Glomerular endothelial cell (primary cell): Measurements from ENCODE around the gene ATP8B3. TPM values are rescaled to one million over a fixed set of nuclear protein-coding genes. Genes with fewer than 3 reads are reported as not detected.
"Not testable (repeated sequence)": the region's sequence is repeated elsewhere in the genome, so short reads cannot be mapped to it uniquely, and the experiment has no call there.

Experiments used
- DNase-seq: peaks from one replicate; pipeline ENCODE4 v3.0.0-alpha.2; 2011; ENCODE audit warnings: low read depth, low spot score; ENCODE audit errors: extremely low read depth
- total RNA-seq: library from RNA; depleted of rRNA; stranded (reverse); fragments of >200 nt; gene quantifications from 2 replicates; pipeline ENCODE4 v1.2.3, GENCODE V29; 2015

The ATP8B3 gene
- total RNA-seq, 1 donor from 2014 or later: 1.5 TPM

DNA sequence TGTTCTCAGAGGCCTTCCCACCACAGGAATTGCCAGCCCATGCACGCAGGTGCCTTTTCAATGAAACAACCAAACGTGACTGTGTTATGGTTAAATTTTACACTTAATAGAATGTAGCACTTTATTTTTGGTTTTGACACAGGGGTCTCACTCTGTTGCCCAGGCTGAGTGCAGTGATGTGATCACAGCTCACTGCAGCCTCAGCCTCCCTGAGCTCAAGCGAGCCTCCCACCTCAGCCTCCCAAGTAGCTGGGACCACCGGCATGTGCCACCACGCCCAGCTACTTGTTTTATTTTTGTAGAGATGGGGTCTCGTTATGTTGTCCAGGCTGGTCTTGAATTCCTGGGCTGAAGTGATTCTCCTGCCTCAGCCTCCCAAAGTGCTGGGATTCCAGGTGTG, 7.2 kb downstream of the ATP8B3 start:
- DNase-seq: no peak

DNA sequence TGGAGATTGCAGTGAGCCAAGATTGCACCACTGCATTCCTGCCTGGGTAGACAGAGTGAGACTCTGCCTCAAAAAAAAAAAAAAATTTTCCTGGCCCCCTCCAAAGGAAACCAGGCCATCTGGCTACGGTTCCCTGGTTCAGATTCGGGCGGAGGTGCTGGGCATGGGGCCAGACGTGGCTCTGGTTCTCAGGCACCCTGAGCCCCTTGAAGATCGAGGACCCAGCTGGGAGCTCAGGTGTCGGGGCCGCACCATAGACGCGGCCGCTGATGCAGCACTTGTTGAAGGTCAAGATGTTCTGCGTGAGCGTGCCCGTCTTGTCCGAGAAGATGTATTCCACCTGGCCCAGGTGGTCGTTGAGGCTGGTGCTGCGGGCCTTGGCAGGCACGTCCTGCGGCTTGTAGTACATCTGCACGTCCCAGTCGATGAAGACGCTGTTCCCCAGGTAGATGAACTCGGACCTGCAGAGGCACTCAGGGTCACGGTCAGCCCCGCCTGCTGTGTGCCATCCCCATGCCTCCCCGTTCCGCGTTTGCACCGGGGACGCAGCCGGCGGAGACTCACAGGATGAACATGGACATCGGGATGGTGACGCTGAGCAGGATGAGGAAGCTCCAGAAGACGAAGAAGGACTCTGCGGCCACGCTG, 12.3 kb downstream of the ATP8B3 start:
- no peak for DNase-seq

DNA sequence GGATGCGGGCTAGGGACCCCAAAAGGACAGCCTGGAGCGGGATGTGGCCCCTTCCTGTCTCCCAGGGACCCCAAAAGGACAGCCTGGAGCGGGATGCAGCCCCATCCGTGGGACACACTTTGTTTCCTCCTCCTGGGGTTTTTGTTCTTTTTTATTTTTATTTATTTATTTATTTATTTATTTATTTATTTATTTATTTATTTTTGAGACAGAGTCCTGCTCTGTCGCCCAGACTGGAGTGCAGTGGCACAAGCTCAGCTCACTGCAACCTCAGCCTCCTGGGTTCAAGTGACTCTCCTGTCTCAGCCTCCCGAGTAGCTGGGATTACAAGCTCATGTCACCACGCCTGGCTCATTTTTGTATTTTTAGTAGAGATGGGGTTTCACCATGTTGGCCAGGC, 14.8 kb downstream of the ATP8B3 start:
- not testable (repeated sequence) for DNase-seq

DNA sequence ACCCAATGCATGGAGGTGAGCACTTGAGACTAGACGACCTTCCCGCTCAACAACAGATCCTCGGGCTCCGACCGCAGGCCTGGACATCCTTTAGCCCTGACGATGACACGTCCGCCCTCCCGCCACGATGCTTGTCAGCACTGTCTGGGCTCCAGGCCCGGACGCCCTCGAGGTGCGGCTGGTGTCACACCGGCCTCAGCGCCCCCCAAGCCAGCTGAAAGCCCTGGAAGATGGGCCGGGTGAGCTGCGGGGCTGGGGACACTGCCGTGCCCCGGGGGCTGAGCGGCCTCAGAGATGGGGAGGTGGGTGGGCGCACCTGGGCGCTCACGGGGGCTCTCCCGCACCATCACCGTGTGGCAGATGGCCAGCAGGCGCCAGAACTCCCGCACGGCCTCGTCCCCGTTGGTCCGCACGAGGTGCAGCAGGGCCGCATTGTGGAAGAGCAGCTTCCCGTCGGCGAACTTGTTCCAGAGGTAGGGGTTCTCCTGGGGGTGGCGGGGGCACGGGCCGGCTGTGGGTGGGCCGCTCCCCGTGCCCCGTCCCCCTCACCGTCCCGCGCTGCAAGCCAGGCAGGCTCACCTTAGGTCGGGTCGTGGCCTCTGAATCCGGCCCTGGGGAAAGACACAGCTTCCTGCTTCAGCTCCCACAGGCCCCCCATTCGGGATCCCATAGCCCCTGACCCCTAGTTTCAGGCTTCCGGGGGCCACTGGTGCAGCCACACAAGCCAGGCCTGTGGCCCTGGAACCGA, 15.5 kb downstream of the ATP8B3 start:
- DNase-seq: no peak

DNA sequence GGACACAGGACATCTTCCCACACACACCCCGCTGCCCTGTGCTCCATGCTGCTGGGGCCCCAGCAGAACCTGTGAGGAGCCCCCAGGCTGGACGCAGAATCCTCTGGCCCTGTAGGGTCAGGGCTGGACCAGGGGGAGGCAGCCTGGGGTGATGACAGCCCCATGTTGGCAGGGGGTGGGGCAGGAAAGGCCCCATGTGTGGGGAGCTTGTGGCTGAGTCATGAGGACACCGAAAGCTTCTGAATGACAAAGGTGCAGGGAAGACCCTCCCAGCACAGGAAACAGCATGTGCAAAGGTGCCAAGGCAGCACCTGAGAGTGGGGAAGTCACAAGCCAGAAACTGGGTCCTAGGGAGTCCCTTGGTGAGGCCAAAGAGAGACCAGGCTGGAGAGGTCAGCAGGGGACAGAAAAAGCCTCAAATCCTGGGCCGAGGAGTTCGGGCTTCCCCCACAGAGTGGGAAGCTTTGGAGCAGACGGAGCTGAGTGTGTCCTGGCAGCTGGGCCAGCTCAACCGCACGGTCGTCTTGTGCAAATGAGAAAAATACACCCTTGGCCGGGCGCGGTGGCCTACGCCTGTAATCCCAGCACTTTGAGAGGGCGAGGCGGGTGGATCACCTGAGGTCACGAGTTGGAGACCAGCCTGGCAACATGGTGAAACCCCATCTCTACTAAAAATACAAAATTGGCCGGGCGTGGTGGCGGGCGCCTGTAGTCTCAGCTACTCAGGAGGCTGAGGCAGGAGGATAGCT, 17.5 kb downstream of the ATP8B3 start:
- no peak for DNase-seq

DNA sequence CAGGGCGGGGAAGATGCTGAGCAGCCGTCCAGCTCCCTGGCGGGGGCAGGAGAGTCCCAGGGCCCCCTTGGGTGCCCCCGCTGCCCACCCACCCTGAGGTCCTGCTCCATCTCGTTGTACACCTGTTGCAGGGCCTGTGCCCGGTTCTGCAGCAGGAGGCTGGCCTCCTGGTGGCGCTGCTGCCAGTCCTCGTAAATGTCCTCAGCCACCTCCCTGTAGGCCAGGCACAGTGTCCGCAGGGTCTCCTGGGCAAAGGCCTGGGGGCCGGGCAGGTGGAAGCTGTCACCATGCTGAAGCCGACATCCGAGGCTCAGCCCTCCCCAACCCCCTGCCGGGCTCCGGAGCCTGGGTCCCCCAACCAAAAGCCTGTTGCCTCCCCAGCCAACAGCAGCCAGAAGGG, 20.2 kb downstream of the ATP8B3 start:
- DNase-seq: no peak

DNA sequence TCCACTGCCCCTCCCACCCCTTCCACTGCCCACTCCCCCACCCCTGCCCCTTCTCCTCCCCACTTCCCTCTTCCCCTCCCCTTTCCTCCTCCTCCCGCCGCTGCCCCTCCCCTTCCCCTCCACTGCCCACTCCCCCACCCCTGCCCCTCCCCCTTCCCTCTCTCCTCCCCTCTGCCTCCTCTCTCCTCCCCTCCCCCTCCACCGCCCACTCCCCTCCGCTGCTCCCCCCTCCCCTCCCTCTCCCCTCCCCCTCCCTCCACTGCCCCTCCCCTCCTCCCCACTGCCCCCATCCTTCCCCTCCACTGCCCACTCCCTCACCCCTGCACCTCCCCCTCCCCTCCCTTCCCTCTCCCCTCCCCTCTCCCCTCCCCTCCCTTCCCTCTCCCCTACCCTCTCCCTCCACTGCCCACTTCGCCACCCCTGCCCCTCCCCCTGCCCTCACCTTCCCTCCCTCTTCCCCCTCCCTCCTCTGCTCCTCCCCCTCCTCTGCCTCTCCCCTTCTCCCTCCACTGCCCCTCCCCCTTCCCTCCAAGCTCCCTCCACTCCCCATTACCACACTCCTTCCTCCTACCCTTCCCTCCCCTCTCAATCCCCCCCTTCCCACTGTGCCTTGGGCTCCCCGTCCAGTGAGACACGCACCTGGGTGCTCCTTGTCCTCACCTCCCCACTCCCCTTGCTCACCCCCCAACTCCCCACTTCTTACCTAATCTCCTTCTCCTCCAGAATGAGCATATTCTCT, 21.9 kb downstream of the ATP8B3 start:
- DNase-seq: no peak

DNA sequence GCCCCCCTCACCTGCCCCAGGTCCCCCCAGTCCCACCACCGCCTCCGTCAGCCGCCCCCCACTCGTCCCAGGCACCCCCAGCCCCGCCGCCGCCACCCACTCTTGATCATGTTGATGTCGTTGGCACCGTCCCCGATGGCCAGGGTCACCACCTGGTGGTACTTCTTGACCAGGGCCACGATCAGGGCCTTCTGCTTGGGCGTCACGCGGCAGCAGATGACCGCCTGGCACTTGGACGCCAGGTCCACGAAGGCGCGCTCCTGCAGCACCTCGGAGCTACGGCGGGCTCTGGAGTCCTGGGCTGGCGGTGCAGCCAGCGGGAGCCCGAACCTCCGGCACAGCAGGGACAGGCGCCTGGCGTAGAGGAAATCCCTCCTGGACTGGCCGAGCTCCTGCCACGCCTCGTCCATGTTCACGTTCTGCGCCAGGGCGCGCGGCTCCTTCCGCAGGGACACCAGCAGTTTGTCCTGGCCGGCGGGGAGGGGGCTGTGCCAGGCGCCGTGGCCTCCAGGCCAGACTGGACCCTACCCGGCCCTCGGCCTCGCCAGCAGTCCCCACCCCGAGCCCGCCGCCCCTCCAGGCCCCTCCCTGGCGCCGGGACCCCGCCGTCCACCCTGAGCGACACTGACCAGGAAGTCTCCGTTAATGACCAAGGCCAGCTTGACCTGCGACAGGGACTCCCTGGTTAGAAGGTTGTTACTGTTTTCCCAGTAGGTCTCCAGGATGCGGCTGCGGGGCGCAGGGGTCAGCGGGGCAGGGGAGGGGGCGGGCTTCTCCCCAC, 22.6 kb downstream of the ATP8B3 start:
- DNase-seq: no peak

DNA sequence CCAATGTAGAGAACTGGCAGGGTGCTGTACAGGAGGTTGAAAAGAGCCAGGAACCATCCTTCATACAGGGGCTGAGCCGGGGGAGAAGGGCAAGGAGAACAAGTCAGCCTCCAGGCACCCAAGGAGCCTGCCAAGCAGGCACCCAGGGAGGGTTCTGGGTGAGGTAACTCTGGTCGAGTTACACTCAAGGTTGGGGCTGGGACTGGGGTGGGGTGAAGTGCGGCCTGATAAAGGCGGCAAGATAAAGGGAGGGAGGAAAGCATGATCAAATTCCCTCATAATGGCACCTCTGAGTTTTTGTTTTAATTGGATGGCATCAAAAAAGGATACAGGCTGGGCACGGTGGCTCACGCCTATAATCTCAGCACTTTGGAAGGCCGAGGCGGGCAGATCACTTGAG, 25.0 kb downstream of the ATP8B3 start:
- DNase-seq: no peak

DNA sequence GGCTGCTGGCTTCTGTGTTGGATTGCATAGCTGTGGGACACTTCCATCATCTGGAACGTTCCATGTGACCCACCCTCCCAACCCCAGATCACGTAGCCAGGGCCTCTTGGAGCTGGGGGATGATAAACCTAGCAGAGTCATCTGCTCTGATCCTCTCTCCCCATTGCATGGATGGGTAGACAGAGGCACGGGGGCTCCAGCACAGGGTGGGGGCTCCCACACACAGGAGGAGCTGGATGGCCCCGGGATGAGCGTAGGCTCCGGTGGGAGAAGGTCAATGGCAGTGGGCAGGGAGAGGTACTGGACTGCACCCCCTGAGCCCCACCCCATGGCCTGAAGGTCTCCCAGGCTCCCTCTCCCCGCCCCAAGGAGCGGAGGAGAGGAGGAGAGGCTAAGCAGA, 25.4 kb downstream of the ATP8B3 start:
- no peak for DNase-seq

DNA sequence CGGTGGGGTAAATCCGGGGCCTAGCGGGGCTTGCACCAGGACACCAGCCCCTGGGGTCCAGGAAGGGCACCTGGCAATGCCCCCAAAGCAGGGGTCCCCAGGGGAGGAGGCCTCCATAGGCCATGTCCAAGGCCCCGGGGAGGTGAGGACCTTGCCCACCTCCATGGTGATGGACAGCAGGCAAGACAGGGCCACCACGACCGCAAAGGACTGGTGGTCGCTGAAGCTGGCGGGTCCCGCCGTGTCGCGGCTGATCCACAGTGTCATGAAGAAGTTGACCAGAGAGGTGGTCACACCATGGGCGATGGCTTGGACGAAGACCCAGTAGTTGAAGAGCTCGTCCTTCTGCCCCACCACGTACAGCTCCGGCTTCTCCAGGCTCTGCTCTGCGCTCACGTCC, 26.8 kb downstream of the ATP8B3 start:
- no peak for DNase-seq

DNA sequence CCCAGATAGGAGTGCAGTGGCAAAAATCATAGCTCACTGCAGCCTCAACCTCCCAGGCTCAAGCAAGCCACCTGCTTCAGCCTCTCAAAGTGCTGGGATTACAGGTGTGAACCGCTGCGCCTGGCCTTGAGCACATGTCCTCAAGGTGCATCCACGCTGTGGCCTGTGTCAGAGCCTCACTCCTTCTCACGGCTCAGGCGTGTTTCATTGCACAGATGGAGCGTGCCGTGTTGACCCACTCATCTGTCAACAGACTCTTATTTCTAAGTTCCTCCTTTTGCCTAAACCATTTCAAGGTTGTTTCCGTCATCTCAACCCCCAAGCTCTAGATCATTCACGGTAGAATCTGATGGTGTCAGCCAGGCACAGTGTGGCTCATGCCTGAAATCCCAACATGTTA, 28.2 kb downstream of the ATP8B3 start:
- no peak for DNase-seq

DNA sequence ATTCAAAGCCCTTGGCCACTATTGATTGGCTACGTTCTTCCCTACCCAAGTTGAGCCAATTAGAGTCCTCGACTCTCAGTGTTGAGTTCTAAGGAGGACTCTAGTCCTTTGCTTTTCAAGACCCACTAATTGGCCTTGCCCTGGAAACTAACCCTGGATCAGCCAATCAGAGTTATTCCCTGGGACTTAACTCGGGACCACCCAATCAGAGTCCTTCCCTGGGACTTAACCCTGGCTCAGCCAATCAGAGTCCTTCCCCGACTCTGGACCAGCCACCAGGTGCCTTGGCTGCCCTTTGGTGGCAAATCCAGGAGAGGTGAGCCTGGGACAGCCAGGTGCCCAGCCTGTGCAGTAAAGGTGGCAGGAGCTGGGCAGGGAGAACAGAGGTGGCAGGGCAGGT, 28.7 kb downstream of the ATP8B3 start:
- DNase-seq: no peak

DNA sequence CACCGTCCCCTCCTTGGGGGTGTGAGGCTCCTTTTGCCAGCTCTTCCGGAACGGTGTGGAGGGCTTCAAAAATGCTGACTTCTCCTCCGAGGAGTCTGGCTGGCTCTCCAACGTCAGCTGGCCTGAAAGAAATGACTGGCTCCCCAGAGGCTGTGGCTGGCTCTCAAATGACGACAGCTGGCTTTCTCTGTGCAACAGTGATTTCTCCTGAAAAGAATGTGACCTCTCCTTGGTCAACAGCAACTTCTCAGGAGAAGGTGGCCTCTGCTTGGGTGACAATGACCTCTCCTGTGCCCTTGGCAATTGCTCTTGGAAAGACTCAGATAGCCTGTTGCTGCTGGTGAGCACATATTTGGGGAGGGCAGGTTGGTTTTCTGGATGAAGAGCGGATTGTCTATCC, 29.6 kb downstream of the ATP8B3 start:
- DNase-seq: no peak

DNA sequence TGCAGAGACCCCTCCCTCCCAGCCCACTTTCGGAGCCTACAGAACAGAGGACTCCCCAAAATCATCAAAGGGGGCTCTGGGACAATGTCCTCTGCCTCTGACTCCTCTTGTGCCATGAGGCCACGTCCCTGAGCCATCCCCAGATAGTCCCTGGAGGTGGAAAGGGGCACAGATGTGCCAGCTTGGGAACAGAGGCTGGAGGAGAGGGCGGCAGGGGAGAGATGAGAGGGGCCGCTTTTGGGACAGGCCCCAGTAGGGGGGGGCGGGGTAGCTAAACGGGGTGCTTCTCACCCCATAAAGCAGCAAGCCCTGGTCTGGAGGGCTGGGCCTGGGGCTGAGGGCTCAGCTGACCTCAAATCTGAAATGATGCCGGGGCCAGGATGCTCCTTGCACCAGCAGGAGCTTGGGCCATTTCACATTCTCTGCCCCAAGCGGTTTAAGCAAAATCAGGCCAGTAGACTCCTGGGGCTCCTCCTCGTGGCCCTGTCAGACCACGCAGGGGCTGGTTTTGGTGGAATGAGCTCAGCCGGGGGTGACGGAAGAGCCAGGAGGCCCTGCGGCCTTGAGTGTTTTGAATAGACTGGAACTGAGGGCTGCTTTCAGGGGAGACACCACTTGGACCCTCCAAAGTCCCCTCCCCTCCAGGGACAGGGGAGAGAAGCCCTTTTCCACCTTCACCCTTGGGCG, 31.7 kb downstream of the ATP8B3 start:
- DNase-seq: no peak

DNA sequence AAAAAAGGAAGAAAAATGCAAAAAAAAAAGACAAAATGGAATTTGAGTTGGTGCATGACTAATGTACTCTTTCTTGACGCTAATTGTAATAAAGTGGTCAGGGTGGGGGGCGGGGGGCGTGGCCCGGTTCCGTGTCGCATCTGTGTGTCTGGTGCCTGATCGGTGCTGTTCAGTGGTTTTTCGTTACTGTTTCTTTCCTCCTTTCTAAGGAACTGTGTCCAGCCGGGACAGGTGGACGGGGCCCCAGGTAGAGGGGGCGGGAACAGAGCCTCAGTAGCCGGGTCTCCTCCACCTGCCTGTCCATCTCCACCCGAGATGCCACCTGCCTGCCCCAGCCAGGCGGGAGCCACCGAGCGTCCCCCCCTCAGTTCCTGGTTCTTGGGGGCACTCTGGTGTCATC, 32.5 kb downstream of the ATP8B3 start:
- no peak for DNase-seq

DNA sequence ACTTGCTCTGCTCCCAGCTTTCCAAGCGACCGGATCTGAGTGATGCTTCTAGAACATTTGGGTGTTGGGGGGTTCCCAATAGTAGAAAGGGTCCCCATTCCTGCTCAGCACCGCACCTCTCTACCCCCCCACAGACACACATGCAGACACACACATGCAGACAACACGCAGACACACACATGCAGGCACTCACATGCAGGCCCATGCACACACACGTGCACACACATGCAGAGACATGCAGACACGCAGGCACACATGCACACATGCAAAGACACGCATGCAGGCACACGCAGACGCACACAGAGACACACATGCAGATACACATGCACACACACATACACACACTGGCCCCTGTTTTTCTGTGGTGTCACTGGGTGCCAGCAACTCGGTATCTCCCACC, 34.9 kb downstream of the ATP8B3 start:
- DNase-seq: no peak

DNA sequence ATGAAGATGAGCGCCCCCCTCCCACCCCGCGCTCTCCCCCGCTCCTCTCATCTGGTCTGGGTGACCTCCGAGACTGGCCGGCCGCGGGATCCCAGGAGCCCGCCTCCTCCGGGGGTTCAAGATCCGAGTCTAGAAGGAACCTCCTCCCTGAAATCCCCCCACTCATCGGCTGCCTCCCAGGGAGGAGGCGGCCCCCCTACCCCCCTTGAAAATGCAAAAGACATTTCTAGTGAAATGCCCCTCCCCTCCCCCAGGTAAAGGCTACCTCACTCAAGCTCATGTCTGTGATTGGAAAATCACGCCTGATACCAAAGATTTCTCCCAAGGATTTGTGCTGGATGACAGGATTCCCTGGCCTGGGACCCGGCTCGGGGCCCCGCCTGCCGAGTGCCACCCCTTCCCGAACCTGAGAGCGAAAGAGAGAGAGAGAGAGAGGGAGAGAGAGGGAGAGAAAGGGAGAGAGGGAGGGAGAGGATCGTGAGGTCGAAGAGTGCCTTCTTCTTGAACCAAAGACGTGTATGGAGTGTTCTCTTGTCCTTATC, 35.4 kb downstream of the ATP8B3 start:
- DNase-seq: no peak

DNA sequence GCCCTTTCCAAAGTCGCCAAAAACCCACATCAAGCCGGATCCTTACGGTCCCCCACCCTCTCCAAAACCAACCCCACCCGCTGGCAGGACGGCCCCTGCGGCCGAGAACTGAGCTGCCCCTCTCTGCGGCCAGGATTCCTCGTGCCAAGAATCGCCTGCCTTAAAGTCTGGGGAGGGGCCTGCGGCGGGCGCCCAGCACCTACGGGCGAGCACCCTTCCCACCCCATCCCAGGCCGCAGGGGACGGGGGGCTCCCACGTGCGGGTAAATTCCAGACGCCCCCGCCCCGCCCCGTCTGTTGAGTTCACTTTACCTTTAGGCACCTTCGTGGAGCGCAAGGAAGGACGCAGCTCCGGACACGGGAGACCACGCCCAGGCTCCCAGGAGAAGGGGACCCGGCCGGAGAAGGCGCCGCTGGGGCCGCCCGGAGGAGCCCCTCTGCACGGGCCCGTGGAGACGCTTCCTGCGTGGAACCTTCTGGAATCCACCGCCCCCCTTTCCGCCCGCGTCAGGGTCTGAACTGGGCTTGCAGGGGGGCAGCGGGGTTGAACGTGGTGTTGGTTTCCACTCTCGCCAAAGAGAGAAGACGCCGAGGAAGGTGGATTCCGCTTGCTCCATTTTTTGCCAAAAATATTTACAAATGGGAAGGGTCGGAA, 36.0 kb downstream of the ATP8B3 start:
- no peak for DNase-seq
